Mesenteric fat pad (tissue), 1 donor: ENCODE results near the gene CSF1R. TPM values are rescaled to one million over a fixed set of nuclear protein-coding genes. Genes with fewer than 3 reads are reported as not detected.
"Not testable (repeated sequence)": the region's sequence is repeated elsewhere in the genome, so short reads cannot be mapped to it uniquely, and the experiment has no call there.

Experiments
- DNase-seq: peaks from one replicate; pipeline ENCODE4 v3.0.0-alpha.2; 2020; ENCODE audit warnings: low spot score
- total RNA-seq: library from RNA; stranded (reverse); fragmentation: NEBNext Ultra II Directional; extraction: Animal tissue kit (Norgen Biotek cat#: 25700); gene quantifications from one replicate; pipeline ENCODE4 v1.2.1, GENCODE V29; 2021
- donor health status: DM: yes; HTN: yes; CAD: no.

The CSF1R gene
- total RNA-seq, 1 donor from 2014 or later = 58.6 TPM

GRCh38 chr5:150033334-150033733, 53.0 kb downstream of the CSF1R start:
- DNase-seq = no peak

GRCh38 chr5:150028047-150028446, 58.3 kb downstream of the CSF1R start:
- DNase-seq = not testable (repeated sequence)

- no peak for DNase-seq
Measured at GRCh38 chr5:150026682-150027172, 59.6 kb downstream of the CSF1R start.

GRCh38 chr5:150024346-150024984, 61.9 kb downstream of the CSF1R start:
- no peak for DNase-seq

- DNase-seq = no peak
Measured at GRCh38 chr5:150023136-150023535, 63.2 kb downstream of the CSF1R start.

GRCh38 chr5:150022681-150023080, 63.7 kb downstream of the CSF1R start:
- DNase-seq = no peak

- no peak for DNase-seq
Measured at GRCh38 chr5:150022158-150022531, 64.2 kb downstream of the CSF1R start.

- no peak for DNase-seq
Measured at GRCh38 chr5:150021491-150022157, 64.7 kb downstream of the CSF1R start.

- DNase-seq = no peak
Measured at GRCh38 chr5:150020249-150020648, 66.1 kb downstream of the CSF1R start.

- DNase-seq = no peak
Measured at GRCh38 chr5:150017226-150018005, 68.9 kb downstream of the CSF1R start.

GRCh38 chr5:150016537-150016936, 69.8 kb downstream of the CSF1R start:
- DNase-seq = no peak

GRCh38 chr5:150015415-150015814, 70.9 kb downstream of the CSF1R start:
- no peak for DNase-seq

GRCh38 chr5:150014456-150014855, 71.9 kb downstream of the CSF1R start:
- DNase-seq = no peak

- no peak for DNase-seq
Measured at GRCh38 chr5:150013931-150014330, 72.4 kb downstream of the CSF1R start.

- no peak for DNase-seq
Measured at GRCh38 chr5:150009671-150010387, 76.5 kb downstream of the CSF1R start.

- no peak for DNase-seq
Measured at GRCh38 chr5:150007050-150007449, 79.3 kb downstream of the CSF1R start.

- DNase-seq = no peak
Measured at GRCh38 chr5:150006318-150006717, 80.0 kb downstream of the CSF1R start.
